Measurements from ENCODE around the gene USH2A.

The USH2A gene

GRCh38 chr1:215905493-215906115 lies 517.6 kb downstream of the USH2A start:
- DNase-seq, result no peak

- DNase-seq, result no peak
These were observed 522.6 kb downstream of the USH2A start for GRCh38 chr1:215900684-215901083.

GRCh38 chr1:215899901-215900300 lies 523.3 kb downstream of the USH2A start:
- DNase-seq, result no peak

GRCh38 chr1:215895893-215896292 lies 527.4 kb downstream of the USH2A start:
- no peak for DNase-seq

- DNase-seq, result no peak
These were observed 528.0 kb downstream of the USH2A start for GRCh38 chr1:215895276-215895675.

GRCh38 chr1:215894617-215895016 lies 528.6 kb downstream of the USH2A start:
- no peak for DNase-seq

- DNase-seq, result no peak
These were observed 531.8 kb downstream of the USH2A start for GRCh38 chr1:215891266-215892057.

GRCh38 chr1:215890438-215890837 lies 532.8 kb downstream of the USH2A start:
- DNase-seq, result no peak

GRCh38 chr1:215889871-215890270 lies 533.4 kb downstream of the USH2A start:
- DNase-seq, result no peak

- DNase-seq, result no peak
These were observed 535.1 kb downstream of the USH2A start for GRCh38 chr1:215888159-215888558.

- DNase-seq, result no peak
These were observed 535.6 kb downstream of the USH2A start for GRCh38 chr1:215887627-215888026.

GRCh38 chr1:215883004-215883403 lies 540.2 kb downstream of the USH2A start:
- DNase-seq, result no peak

- no peak for DNase-seq
These were observed 544.4 kb downstream of the USH2A start for GRCh38 chr1:215878843-215879242.

- DNase-seq, result no peak
These were observed 545.1 kb downstream of the USH2A start for GRCh38 chr1:215878128-215878527.

- DNase-seq, result no peak
These were observed 545.7 kb downstream of the USH2A start for GRCh38 chr1:215877452-215877951.

GRCh38 chr1:215875712-215876111 lies 547.5 kb downstream of the USH2A start:
- DNase-seq, result no peak

- DNase-seq, result no peak
These were observed 548.0 kb downstream of the USH2A start for GRCh38 chr1:215875236-215875635.

GRCh38 chr1:215872658-215873057 lies 550.6 kb downstream of the USH2A start:
- no peak for DNase-seq

GRCh38 chr1:215868500-215868899 lies 554.7 kb downstream of the USH2A start:
- no peak for DNase-seq

GRCh38 chr1:215865060-215865459 lies 558.2 kb downstream of the USH2A start:
- DNase-seq, result no peak

GRCh38 chr1:215863796-215864195 lies 559.5 kb downstream of the USH2A start:
- no peak for DNase-seq

- no peak for DNase-seq
These were observed 562.4 kb downstream of the USH2A start for GRCh38 chr1:215860833-215861232.

- DNase-seq, result no peak
These were observed 565.9 kb downstream of the USH2A start for GRCh38 chr1:215857317-215857716.

GRCh38 chr1:215845234-215845891 lies 577.9 kb downstream of the USH2A start:
- no peak for DNase-seq

All from NCI-H146 (cell line).